ENCODE data around the gene ASCC1. TPM values are rescaled to one million over a fixed set of nuclear protein-coding genes. Genes with fewer than 3 reads are reported as not detected.
"Not testable (repeated sequence)": the region's sequence is repeated elsewhere in the genome, so short reads cannot be mapped to it uniquely, and the experiment has no call there.

The ASCC1 gene
- total and polyA plus RNA-seq, 2 donors (not counting 1 experiment from before 2014, with no cell fraction given) = 17.9 to 28.1 TPM

DNA sequence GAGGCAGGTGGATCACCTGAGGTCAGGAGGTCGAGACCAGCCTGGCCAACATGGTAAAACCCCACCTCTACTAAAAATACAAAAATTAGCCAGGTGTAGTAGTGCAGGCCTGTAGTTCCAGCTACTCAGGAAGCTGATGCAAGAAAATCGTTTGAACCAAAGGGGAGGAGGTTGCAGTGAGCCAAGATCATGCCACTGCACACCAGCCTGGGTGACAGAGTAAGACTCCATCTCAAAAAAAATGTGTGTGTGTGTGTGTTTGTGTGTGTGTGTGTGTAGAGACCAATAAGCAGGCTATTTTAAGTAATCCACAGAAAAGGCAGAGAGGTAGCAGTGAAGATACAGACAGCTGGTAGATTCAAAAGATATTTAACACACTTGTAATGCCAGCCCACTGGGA, 7.5 kb downstream of the ASCC1 start:
- H3K9ac ChIP-seq (ENCODE audit: low read length); H3K27ac ChIP-seq (ENCODE audit: low read length in 2 of 2); H4K20me1 ChIP-seq (ENCODE audit: control insufficient read depth, insufficient read depth, low read length, poor library complexity, severe bottlenecking); H3K4me3 Mint-ChIP-seq; intact Hi-C loops (cut with micrococcal nuclease); H3K27me3 ChIP-seq (replicated peaks in 1 of 4; ENCODE audit: control extremely low read depth in 1 of 4, control insufficient read depth in 3 of 4, insufficient read depth in 4 of 4, low read length in 3 of 4); H3K9me3 Mint-ChIP-seq (ENCODE audit: insufficient read depth); ATAC-seq (ENCODE audit: low read depth); H2AFZ ChIP-seq (ENCODE audit: insufficient read depth, low read depth, low read length, poor library complexity, severe bottlenecking); H3K4me1 ChIP-seq (ENCODE audit: control insufficient read depth in 2 of 2, insufficient read depth in 2 of 2, low read length in 2 of 2); H3K27ac Mint-ChIP-seq; H3K4me1 Mint-ChIP-seq; DNase-seq; H3K4me3 ChIP-seq (ENCODE audit: control extremely low read depth in 1 of 5, extremely low read depth in 1 of 5, insufficient read depth in 1 of 5, low read depth in 2 of 5, low read length in 4 of 5); POLR2A ChIA-PET; H3K4me2 ChIP-seq (replicated peaks; ENCODE audit: low read depth, low read length, poor library complexity, severe bottlenecking); H3K9me3 ChIP-seq (ENCODE audit: control extremely low read depth in 1 of 3, control insufficient read depth in 2 of 3, insufficient read depth in 1 of 3, low read length in 2 of 3); H3K27me3 Mint-ChIP-seq: not testable (repeated sequence)
- Histone ChIP-seq H3K79me2 (ENCODE audit: control insufficient read depth, insufficient read depth, low read length) (peaks cover 72% of the 10 kb centered on the region), H3K36me3 (replicated peaks in 1 of 2; ENCODE audit: control extremely low read depth in 1 of 2, control insufficient read depth in 1 of 2, extremely low read depth in 1 of 2, insufficient read depth in 2 of 2, low read length in 1 of 2) (peaks cover 5 to 50% of the 10 kb centered on the region in 2 experiments)
- 25% methylated on average over 1 of the region's 2 CpGs for WGBS (ENCODE audit: insufficient coverage)
- CTCF ChIA-PET = interaction anchor here (1.1 kb wide), 1 partner anchor 128 kb away, joined by 4 read pairs; no protein-coding TSS in a partner anchor

DNA sequence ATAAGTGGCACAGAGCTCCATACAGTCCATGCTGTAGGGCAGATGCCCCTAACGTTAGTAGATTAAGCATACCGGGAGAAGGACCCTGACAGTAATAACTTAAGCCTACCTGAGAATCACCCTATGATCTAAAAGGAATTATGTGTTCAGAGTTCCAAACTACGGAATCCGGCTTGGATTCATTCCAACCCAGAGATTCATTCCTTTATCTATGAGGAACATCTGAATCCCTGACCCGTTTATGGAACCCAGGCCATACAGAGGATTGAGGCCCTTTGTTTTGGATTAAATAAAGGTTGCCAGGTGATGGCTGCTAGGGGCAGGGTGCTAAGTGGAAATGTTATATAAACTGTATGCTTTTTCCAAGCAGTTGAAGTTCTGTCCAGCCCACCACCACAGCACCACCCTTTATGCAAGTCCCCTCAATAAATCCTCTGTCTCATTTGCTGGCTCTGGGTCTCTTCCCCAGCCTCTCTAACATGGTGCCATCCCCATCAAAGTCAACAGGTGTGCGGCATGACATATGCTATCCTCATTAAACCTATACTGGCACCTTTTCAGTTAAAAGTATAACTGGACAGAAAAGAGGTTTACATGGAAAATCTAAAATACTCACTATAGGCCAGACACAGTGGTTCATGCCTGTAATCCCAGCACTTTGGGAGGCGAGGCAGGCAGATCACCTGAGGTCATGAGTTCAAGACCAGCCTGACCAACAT, 9.4 kb downstream of the ASCC1 start:
- Mint-ChIP-seq H3K27ac (peak overlapping the region; percentile 29), H3K9me3 (ENCODE audit: insufficient read depth) (no peaks in the 10 kb centered on the region), H3K4me1 (no peaks in the 10 kb centered on the region), H3K4me3 (no peak overlapping the region), H3K27me3 (no peaks in the 10 kb centered on the region)
- Histone ChIP-seq H3K9ac (ENCODE audit: low read length) (no peak overlapping the region), H3K79me2 (ENCODE audit: control insufficient read depth, insufficient read depth, low read length) (peaks cover 61% of the 10 kb centered on the region), H3K27ac (ENCODE audit: low read length in 2 of 2) (no peak overlapping the region), H3K4me2 (replicated peaks; ENCODE audit: low read depth, low read length, poor library complexity, severe bottlenecking) (no peak overlapping the region), H3K36me3 (replicated peaks in 1 of 2; ENCODE audit: control extremely low read depth in 1 of 2, control insufficient read depth in 1 of 2, extremely low read depth in 1 of 2, insufficient read depth in 2 of 2, low read length in 1 of 2) (peaks cover 5 to 64% of the 10 kb centered on the region in 2 experiments), H3K27me3 (replicated peaks in 1 of 4; ENCODE audit: control extremely low read depth in 1 of 4, control insufficient read depth in 3 of 4, insufficient read depth in 4 of 4, low read length in 3 of 4) (no peaks in the 10 kb centered on the region), H2AFZ (ENCODE audit: insufficient read depth, low read depth, low read length, poor library complexity, severe bottlenecking) (no peak overlapping the region), H3K4me3 (ENCODE audit: control extremely low read depth in 1 of 5, extremely low read depth in 1 of 5, insufficient read depth in 1 of 5, low read depth in 2 of 5, low read length in 4 of 5) (no peak overlapping the region), H3K9me3 (ENCODE audit: control extremely low read depth in 1 of 3, control insufficient read depth in 2 of 3, insufficient read depth in 1 of 3, low read length in 2 of 3) (no peaks in the 10 kb centered on the region), H3K4me1 (ENCODE audit: control insufficient read depth in 2 of 2, insufficient read depth in 2 of 2, low read length in 2 of 2) (no peaks in the 10 kb centered on the region), H4K20me1 (ENCODE audit: control insufficient read depth, insufficient read depth, low read length, poor library complexity, severe bottlenecking) (peaks cover 6% of the 10 kb centered on the region)
- WGBS (ENCODE audit: insufficient coverage) = 100% methylated on average over 5 of the region's 7 CpGs
- DNase-seq (no peak), ATAC-seq (ENCODE audit: low read depth) (no peak)
- intact Hi-C loops (cut with micrococcal nuclease) = no loop called here
- POLR2A ChIA-PET = no interaction called here
- CTCF ChIA-PET = no interaction called here
- TF ChIP-seq, protein P1, sequence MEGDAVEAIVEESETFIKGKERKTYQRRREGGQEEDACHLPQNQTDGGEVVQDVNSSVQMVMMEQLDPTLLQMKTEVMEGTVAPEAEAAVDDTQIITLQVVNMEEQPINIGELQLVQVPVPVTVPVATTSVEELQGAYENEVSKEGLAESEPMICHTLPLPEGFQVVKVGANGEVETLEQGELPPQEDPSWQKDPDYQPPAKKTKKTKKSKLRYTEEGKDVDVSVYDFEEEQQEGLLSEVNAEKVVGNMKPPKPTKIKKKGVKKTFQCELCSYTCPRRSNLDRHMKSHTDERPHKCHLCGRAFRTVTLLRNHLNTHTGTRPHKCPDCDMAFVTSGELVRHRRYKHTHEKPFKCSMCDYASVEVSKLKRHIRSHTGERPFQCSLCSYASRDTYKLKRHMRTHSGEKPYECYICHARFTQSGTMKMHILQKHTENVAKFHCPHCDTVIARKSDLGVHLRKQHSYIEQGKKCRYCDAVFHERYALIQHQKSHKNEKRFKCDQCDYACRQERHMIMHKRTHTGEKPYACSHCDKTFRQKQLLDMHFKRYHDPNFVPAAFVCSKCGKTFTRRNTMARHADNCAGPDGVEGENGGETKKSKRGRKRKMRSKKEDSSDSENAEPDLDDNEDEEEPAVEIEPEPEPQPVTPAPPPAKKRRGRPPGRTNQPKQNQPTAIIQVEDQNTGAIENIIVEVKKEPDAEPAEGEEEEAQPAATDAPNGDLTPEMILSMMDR (IDR thresholded peaks at IDR 0.05) = no peak
- no peak for TF ChIP-seq EZH2 (IDR thresholded peaks at IDR 0.05; ENCODE audit: borderline replicate concordance, insufficient read depth, low read depth, low read length, poor library complexity, severe bottlenecking)
